Loucy (cell line): ENCODE measurements around the gene RMND5B.

Source experiments
- H2AFZ ChIP-seq: fragments of 200-600 bp; sonication (generic); 2 replicates; pipeline ENCODE4 v1.6.0; 2016; ENCODE audit warnings: antibody characterized with exemption, mild to moderate bottlenecking, low read length, moderate library complexity
- H3F3A ChIP-seq: fragments of 200-600 bp; 2 replicates; pipeline ENCODE4 v1.6.0; 2016; ENCODE audit warnings: antibody characterized with exemption, low read depth, mild to moderate bottlenecking
- H3K27me3 ChIP-seq: fragments of 200-600 bp; sonication (generic); 2 replicates; pipeline ENCODE4 v1.6.1; 2014; ENCODE audit warnings: low read length, mild to moderate bottlenecking; ENCODE audit not compliant: insufficient read depth, poor library complexity, severe bottlenecking
- H3K36me3 ChIP-seq: fragments of 200-600 bp; sonication (generic); 2 replicates; pipeline ENCODE4 v1.6.1; 2016; ENCODE audit warnings: low read length; ENCODE audit not compliant: insufficient read depth
- H3K4me1 ChIP-seq: fragments of 200-600 bp; sonication (generic); 2 replicates; pipeline ENCODE4 v1.5.1; 2014; ENCODE audit warnings: low read length, mild to moderate bottlenecking; ENCODE audit not compliant: insufficient read depth, poor library complexity, severe bottlenecking
- H3K4me2 ChIP-seq: fragments of 200-600 bp; sonication (generic); 2 replicates; pipeline ENCODE4 v1.6.0; 2014; ENCODE audit warnings: antibody characterized with exemption, low read length, low read depth, mild to moderate bottlenecking; ENCODE audit not compliant: poor library complexity, severe bottlenecking
- H3K4me3 ChIP-seq: fragments of 200-600 bp; sonication (generic); 2 replicates; pipeline ENCODE4 v1.5.1; 2014; ENCODE audit warnings: low read length, mild to moderate bottlenecking, mixed read lengths; ENCODE audit not compliant: poor library complexity, severe bottlenecking
- H3K79me2 ChIP-seq: fragments of 200-600 bp; sonication (generic); 2 replicates; pipeline ENCODE4 v1.6.1; 2014; ENCODE audit warnings: low read length; ENCODE audit not compliant: insufficient read depth
- H3K9ac ChIP-seq: fragments of 200-600 bp; sonication (generic); 2 replicates; pipeline ENCODE4 v1.6.0; 2014; ENCODE audit warnings: mild to moderate bottlenecking, low read depth, low read length, moderate library complexity; ENCODE audit not compliant: poor library complexity, severe bottlenecking
- H3K9me2 ChIP-seq: fragments of 200-600 bp; sonication (generic); replicated peaks from 2 replicates; pipeline ENCODE4 v1.6.1; 2016; ENCODE audit warnings: low read depth, low read length, mixed read lengths
- H3K9me3 ChIP-seq: fragments of 200-600 bp; sonication (generic); 2 replicates; pipeline ENCODE4 v1.6.1; 2014; ENCODE audit warnings: mild to moderate bottlenecking, antibody characterized with exemption, low read length, low read depth; ENCODE audit not compliant: insufficient read depth
- H4K20me1 ChIP-seq: fragments of 200-600 bp; sonication (generic); 2 replicates; pipeline ENCODE4 v1.6.0; 2014; ENCODE audit warnings: antibody characterized with exemption, low read length, mild to moderate bottlenecking; ENCODE audit not compliant: insufficient read depth, poor library complexity, severe bottlenecking
- EZH2phosphoT487 ChIP-seq: fragments of 200-600 bp; IDR thresholded peaks from 2 replicates; pipeline ENCODE4 v1.6.1; 2018; ENCODE audit warnings: antibody characterized with exemption, mild to moderate bottlenecking, moderate library complexity, borderline replicate concordance
- TF ChIP-seq, protein P1 (sequence below): fragments of 200-600 bp; sonication (generic); conservative IDR thresholded peaks from 2 replicates; pipeline ENCODE4 v1.5.1; 2014; ENCODE audit warnings: mild to moderate bottlenecking, antibody characterized with exemption, low read length

RMND5B gene

GRCh38 chr5:178123094-178123965 is 7.5 kb upstream of the RMND5B start:
- Histone ChIP-seq H2AFZ (no peak overlapping the region), H3K4me1 (peaks cover 16% of the 10 kb centered on the region), H3K9me3 (no peaks in the 10 kb centered on the region), H3K4me3 (no peak overlapping the region), H3K36me3 (peaks cover 6% of the 10 kb centered on the region; the same call in 1 of the 2 replicates), H3K9me2 (no peaks in the 10 kb centered on the region), H3K79me2 (peaks cover 18% of the 10 kb centered on the region; the same call in 1 of the 2 replicates), H3K27me3 (no peaks in the 10 kb centered on the region), H4K20me1 (no peaks in the 10 kb centered on the region), H3K4me2 (no peak overlapping the region), H3K9ac (no peak overlapping the region), H3F3A (no peaks in the 10 kb centered on the region)
- no peak for TF ChIP-seq EZH2phosphoT487
- TF ChIP-seq, protein P1, sequence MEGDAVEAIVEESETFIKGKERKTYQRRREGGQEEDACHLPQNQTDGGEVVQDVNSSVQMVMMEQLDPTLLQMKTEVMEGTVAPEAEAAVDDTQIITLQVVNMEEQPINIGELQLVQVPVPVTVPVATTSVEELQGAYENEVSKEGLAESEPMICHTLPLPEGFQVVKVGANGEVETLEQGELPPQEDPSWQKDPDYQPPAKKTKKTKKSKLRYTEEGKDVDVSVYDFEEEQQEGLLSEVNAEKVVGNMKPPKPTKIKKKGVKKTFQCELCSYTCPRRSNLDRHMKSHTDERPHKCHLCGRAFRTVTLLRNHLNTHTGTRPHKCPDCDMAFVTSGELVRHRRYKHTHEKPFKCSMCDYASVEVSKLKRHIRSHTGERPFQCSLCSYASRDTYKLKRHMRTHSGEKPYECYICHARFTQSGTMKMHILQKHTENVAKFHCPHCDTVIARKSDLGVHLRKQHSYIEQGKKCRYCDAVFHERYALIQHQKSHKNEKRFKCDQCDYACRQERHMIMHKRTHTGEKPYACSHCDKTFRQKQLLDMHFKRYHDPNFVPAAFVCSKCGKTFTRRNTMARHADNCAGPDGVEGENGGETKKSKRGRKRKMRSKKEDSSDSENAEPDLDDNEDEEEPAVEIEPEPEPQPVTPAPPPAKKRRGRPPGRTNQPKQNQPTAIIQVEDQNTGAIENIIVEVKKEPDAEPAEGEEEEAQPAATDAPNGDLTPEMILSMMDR, result no peak

- H3K4me1 ChIP-seq, result peaks cover 16% of the 10 kb centered on the region
These were observed 6.6 kb upstream of the RMND5B start for GRCh38 chr5:178123966-178124925.

DNA sequence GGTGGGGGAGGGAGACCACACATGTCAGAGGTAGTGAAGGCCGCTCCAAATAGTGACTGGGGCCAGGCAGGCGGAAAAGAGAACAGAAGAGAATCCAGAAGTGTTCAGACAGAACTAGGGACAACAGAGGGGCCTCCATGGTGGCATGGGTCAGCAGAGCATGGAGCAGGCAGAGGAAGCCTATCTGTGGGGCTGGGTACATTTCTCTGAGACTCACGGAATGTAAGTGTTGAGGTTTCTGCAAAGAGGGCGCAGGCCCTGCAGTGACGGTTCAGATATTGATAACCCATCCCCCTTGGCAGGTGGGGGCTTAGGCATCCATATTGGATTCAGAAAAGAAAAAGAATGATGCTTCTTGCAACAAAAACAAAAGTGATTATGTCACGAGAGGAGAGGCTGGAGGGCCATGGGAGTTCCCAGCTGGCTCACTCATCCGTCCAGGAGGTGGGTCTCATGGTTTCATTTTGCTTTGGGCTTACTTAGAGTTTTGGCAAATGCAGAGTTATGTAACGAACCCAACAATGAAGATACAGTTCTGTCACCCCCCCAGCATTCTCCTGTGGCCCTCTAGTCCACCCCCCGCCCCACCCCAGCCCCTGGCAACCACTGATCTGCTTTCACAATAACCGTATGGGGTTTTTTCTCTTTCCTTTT is 5.4 kb upstream of the RMND5B start:
- Histone ChIP-seq H3K36me3 (peaks cover 6% of the 10 kb centered on the region; the same call in 1 of the 2 replicates), H3K4me2 (no peak overlapping the region), H3K9me2 (no peaks in the 10 kb centered on the region), H3K9me3 (no peaks in the 10 kb centered on the region), H3K27me3 (no peaks in the 10 kb centered on the region), H2AFZ (no peak overlapping the region), H3K79me2 (no peaks in the 10 kb centered on the region; the same call in 1 of the 2 replicates), H3K4me1 (peaks cover 15% of the 10 kb centered on the region), H3K9ac (no peak overlapping the region), H4K20me1 (no peaks in the 10 kb centered on the region), H3F3A (no peaks in the 10 kb centered on the region), H3K4me3 (no peak overlapping the region)
- TF ChIP-seq, protein P1, result no peak
- TF ChIP-seq EZH2phosphoT487, result no peak

More at GRCh38 chr5:178123966-178124925, 6.6 kb upstream of the RMND5B start:
- no peaks in the 10 kb centered on the region for H3K9me3 ChIP-seq
- no peaks in the 10 kb centered on the region for H3K27me3 ChIP-seq
- no peak overlapping the region for H2AFZ ChIP-seq
- H3K9me2 ChIP-seq, result no peaks in the 10 kb centered on the region
- no peak overlapping the region for H3K4me3 ChIP-seq
- H4K20me1 ChIP-seq, result no peaks in the 10 kb centered on the region
- TF ChIP-seq, protein P1, result no peak
- TF ChIP-seq EZH2phosphoT487, result no peak
- H3F3A ChIP-seq, result no peaks in the 10 kb centered on the region
- H3K36me3 ChIP-seq, result peaks cover 6% of the 10 kb centered on the region; the same call in 1 of the 2 replicates
- H3K4me2 ChIP-seq, result no peak overlapping the region
- H3K9ac ChIP-seq, result no peak overlapping the region
- peaks cover 10% of the 10 kb centered on the region; the same call in 1 of the 2 replicates for H3K79me2 ChIP-seq
